SK-N-SH (cell line): Measurements from ENCODE around the gene MS4A18. TPM values are rescaled to one million over a fixed set of nuclear protein-coding genes. Genes with fewer than 3 reads are reported as not detected.

ENCODE experiments used
- CTCF ChIA-PET: fragments of 300-600, 350-600 bp; formaldehyde crosslinking; extraction: SDS; loops from one replicate; lab custom pipeline; 2021; lab: Yijun Ruan, JAX
- POLR2A ChIA-PET: fragments of 350-600 bp; sonication (Branson Sonifier 250); formaldehyde crosslinking; extraction: SDS; loops from one replicate; lab custom pipeline; 2020; ENCODE audit warnings: antibody characterized with exemption, inconsistent platforms; lab: Yijun Ruan, JAX
- DNase-seq: peaks from one replicate; pipeline ENCODE4 v3.0.0; 2012
- H2AFZ ChIP-seq: fragments of 200-600 bp; sonication (generic); 2 replicates; pipeline ENCODE4 v1.8.1; 2016; ENCODE audit warnings: antibody characterized with exemption, mild to moderate bottlenecking, low read depth
- H3F3A ChIP-seq: fragments of 200-600 bp; sonication (generic); replicated peaks from 2 replicates; pipeline ENCODE3; 2016; ENCODE audit warnings: antibody characterized with exemption, mild to moderate bottlenecking; ENCODE audit not compliant: insufficient read depth
- H3K27ac ChIP-seq, 2 experiments: fragments of 200-500 bp in 1 of 2; fragments of 200-600 bp in 1 of 2; sonication (Bioruptor generic) in 1 of 2; sonication (generic), shearing (Covaris generic) in 1 of 2; 2 replicates each; pipeline versions ENCODE4 v1.5.1 to v1.6.1; 2014 to 2016; ENCODE audit warnings: low read depth in 2 of 2, inconsistent platforms in 1 of 2, low read length in 1 of 2, mild to moderate bottlenecking in 1 of 2, mixed read lengths in 1 of 2
- H3K27me3 ChIP-seq: fragments of 200-600 bp; sonication (generic), shearing (Covaris generic); 2 replicates; pipeline ENCODE4 v1.6.1; 2016; ENCODE audit warnings: mixed run types; ENCODE audit not compliant: insufficient read depth
- H3K36me3 ChIP-seq, 2 experiments: fragments of 200-500 bp in 1 of 2; fragments of 200-600 bp in 1 of 2; sonication (Bioruptor generic) in 1 of 2; sonication (generic) in 1 of 2; replicated peaks in 1 of 2; 2 replicates each; pipeline versions ENCODE3 to v1.5.1; 2014 to 2016; ENCODE audit warnings: low read length in 1 of 2, mild to moderate bottlenecking in 1 of 2; ENCODE audit not compliant: insufficient read depth in 2 of 2, control insufficient read depth in 1 of 2
- H3K4me1 ChIP-seq, 2 experiments: fragments of 200-500 bp in 1 of 2; fragments of 200-600 bp in 1 of 2; sonication (Bioruptor generic) in 1 of 2; sonication (generic), shearing (Covaris generic) in 1 of 2; 2 replicates each; pipeline versions ENCODE4 v1.5.1 to v1.6.1; 2014 to 2016; ENCODE audit warnings: low read depth in 1 of 2, low read length in 1 of 2, mixed run types in 1 of 2; ENCODE audit not compliant: insufficient read depth in 2 of 2, control insufficient read depth in 1 of 2
- H3K4me2 ChIP-seq: fragments of 200-600 bp; sonication (generic), shearing (Covaris generic); 2 replicates; pipeline ENCODE4 v1.6.1; 2017; ENCODE audit warnings: mixed run types
- H3K4me3 ChIP-seq, 2 experiments: fragments of 200-500 bp in 1 of 2; fragments of 200-600 bp in 1 of 2; sonication (Bioruptor generic) in 1 of 2; sonication (generic), shearing (Covaris generic) in 1 of 2; 2 replicates each; pipeline versions ENCODE4 v1.5.1 to v1.8.1; 2014 to 2016; ENCODE audit warnings: low read depth in 2 of 2, inconsistent platforms in 1 of 2, low read length in 1 of 2, mild to moderate bottlenecking in 1 of 2, mixed read lengths in 1 of 2, moderate library complexity in 1 of 2
- H3K79me2 ChIP-seq: fragments of 200-600 bp; sonication (generic); 2 replicates; pipeline ENCODE4 v1.8.1; 2017; ENCODE audit warnings: mild to moderate bottlenecking; ENCODE audit not compliant: insufficient read depth
- H3K9ac ChIP-seq: fragments of 200-600 bp; sonication (generic); 2 replicates; pipeline ENCODE4 v1.6.1; 2017; ENCODE audit warnings: mixed run types
- H3K9me2 ChIP-seq: fragments of 200-600 bp; sonication (generic); 2 replicates; pipeline ENCODE4 v1.6.1; 2017; ENCODE audit warnings: mixed run types
- H3K9me3 ChIP-seq: fragments of 200-600 bp; sonication (generic); 2 replicates; pipeline ENCODE4 v1.6.1; 2017; ENCODE audit warnings: mixed run types, mild to moderate bottlenecking, moderate library complexity
- H4K20me1 ChIP-seq: fragments of 200-600 bp; sonication (generic); 2 replicates; pipeline ENCODE4 v1.6.1; 2017; ENCODE audit warnings: mild to moderate bottlenecking, mixed run types; ENCODE audit not compliant: insufficient read depth
- EP300 ChIP-seq, 2 experiments: IDR thresholded peaks; 2 replicates each; pipeline versions ENCODE4 v1.4.0 to v1.6.1; 2012; ENCODE audit warnings: borderline replicate concordance in 1 of 2, low read depth in 1 of 2, low read length in 1 of 2
- EZH2phosphoT487 ChIP-seq: fragments of 200-600 bp; sonication (generic); IDR thresholded peaks from 2 replicates; pipeline ENCODE4 v1.6.1; 2017; ENCODE audit warnings: low read depth, mixed run types, mild to moderate bottlenecking, antibody characterized with exemption, moderate library complexity, borderline replicate concordance
- FOSL2 ChIP-seq: IDR thresholded peaks from 2 replicates; pipeline ENCODE4 v1.4.0; 2012; ENCODE audit warnings: low read depth, mild to moderate bottlenecking, moderate library complexity, borderline replicate concordance
- FOXJ3 ChIP-seq: sonication (generic); formaldehyde crosslinking; IDR thresholded peaks from 2 replicates; pipeline ENCODE4 v1.5.1; 2020; ENCODE audit warnings: mild to moderate bottlenecking, missing genetic modification reagents
- GATA2 ChIP-seq: sonication (generic); formaldehyde crosslinking; IDR thresholded peaks from 2 replicates; pipeline ENCODE4 v1.5.0; 2020; ENCODE audit warnings: mild to moderate bottlenecking, missing genetic modification reagents
- NFIC ChIP-seq: IDR thresholded peaks from 2 replicates; pipeline ENCODE4 v1.4.0; 2012; ENCODE audit warnings: borderline replicate concordance
- NRF1 ChIP-seq: IDR thresholded peaks from 2 replicates; pipeline ENCODE4 v1.6.1; 2012; ENCODE audit warnings: low read depth, mild to moderate bottlenecking, low read length
- POLR2AphosphoS5 ChIP-seq: IDR thresholded peaks from 2 replicates; pipeline ENCODE4 v1.6.1; 2012; ENCODE audit warnings: low read depth, low read length
- RFX5 ChIP-seq: IDR thresholded peaks from 2 replicates; pipeline ENCODE4 v1.6.1; 2012; ENCODE audit warnings: mild to moderate bottlenecking, improper control_type of control experiment, low read length
- RXRA ChIP-seq: IDR thresholded peaks from 2 replicates; pipeline ENCODE4 v1.4.0; 2012; ENCODE audit warnings: low read depth, mild to moderate bottlenecking, borderline replicate concordance
- SIN3A ChIP-seq: IDR thresholded peaks from 2 replicates; pipeline ENCODE4 v1.6.1; 2012; ENCODE audit warnings: low read depth, mild to moderate bottlenecking, low read length, moderate library complexity, borderline replicate concordance
- SMC3 ChIP-seq: IDR thresholded peaks from 2 replicates; pipeline ENCODE4 v1.6.1; 2012; ENCODE audit warnings: low read depth, low read length, improper control_type of control experiment
- TAF1 ChIP-seq: IDR thresholded peaks from 2 replicates; pipeline ENCODE4 v1.6.1; 2012; ENCODE audit warnings: low read depth, mild to moderate bottlenecking, low read length, moderate library complexity, borderline replicate concordance
- TCF12 ChIP-seq: IDR thresholded peaks from 2 replicates; pipeline ENCODE4 v1.4.0; 2012
- WGBS: methylation state at CpG from one replicate; pipeline ENCODE4 v1.1.6; 2017; ENCODE audit warnings: low lambda C conversion rate; 5-methylcytosine and 5-hydroxymethylcytosine counted together
- polyA plus RNA-seq, 3 experiments: library from polyadenylated mRNA; depleted of rRNA; stranded (reverse); fragments of >200 nt; gene quantifications; 2 replicates each; pipeline ENCODE4 v1.2.3, GENCODE V29; 2012
- TF ChIP-seq, protein P1 (sequence below): IDR thresholded peaks from 2 replicates; pipeline ENCODE4 v1.6.1; 2012; ENCODE audit warnings: mild to moderate bottlenecking, low read depth, low read length, moderate library complexity
- TF ChIP-seq, protein P2 (sequence below): fragments of 150-350 bp; IDR thresholded peaks from 2 replicates; pipeline ENCODE4 v1.6.1; 2017; ENCODE audit warnings: antibody characterized with exemption, low read length, low read depth, borderline replicate concordance
- TF ChIP-seq, protein P3 (sequence below): fragments of 200-600 bp; sonication (generic); IDR thresholded peaks from 2 replicates; pipeline ENCODE4 v1.6.1; 2017; ENCODE audit warnings: antibody characterized with exemption, mild to moderate bottlenecking, moderate library complexity
- TF ChIP-seq, protein P4 (sequence below): IDR thresholded peaks from 2 replicates; pipeline ENCODE4; 2012
- TF ChIP-seq, protein P5 (sequence below): IDR thresholded peaks from 2 replicates; pipeline ENCODE4 v1.4.0; 2012; ENCODE audit warnings: low read depth, borderline replicate concordance

Gene MS4A18
- polyA plus RNA-seq, 1 of the 3 experiments (the other 2 are of a cell fraction): not detected

DNA sequence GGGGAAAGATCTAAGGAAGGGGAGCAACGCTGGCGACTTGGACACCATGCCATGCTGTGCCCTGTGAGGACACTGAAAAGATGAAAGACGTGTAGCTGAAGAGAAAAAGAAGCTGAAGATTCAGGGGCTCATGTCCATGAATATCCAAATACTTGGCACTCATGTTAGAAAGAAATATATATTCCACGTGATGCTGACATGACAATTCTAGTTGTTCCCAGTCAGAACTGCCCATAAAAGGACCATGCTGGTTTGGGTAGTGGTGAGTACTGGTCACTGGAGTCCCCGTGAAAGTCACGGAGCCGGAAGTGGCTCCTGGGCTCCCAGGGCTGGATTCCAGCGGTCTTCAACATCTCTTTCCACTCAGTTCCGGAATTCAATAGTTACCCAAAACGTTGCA lies 42.0 kb downstream of the MS4A18 start:
- H3K4me2 ChIP-seq: no peak overlapping the region
- H3K9ac ChIP-seq: no peak overlapping the region
- H3K4me1 ChIP-seq: no peaks in the 10 kb centered on the region; a peak in 1 of 4 replicates
- no peak overlapping the region for H2AFZ ChIP-seq
- POLR2A ChIA-PET: no interaction called here
- no peaks in the 10 kb centered on the region for H3F3A ChIP-seq
- H3K27ac ChIP-seq: no peak overlapping the region
- CTCF ChIA-PET: interaction anchor here (0.8 to 2.1 kb wide), 3 partner anchors 9 to 11 kb away, joined by 3 to 16 read pairs (median 5); partner anchors contain the start of gene MS4A15
- TF ChIP-seq POLR2AphosphoS5 (no peak), SMC3 (no peak), NFIC (no peak), TCF12 (no peak), NRF1 (no peak), FOXJ3 (no peak), FOSL2 (no peak), EZH2phosphoT487 (no peak), TAF1 (no peak), RXRA (no peak), RFX5 (no peak), SIN3A (no peak), EP300 (IDR thresholded peaks at IDR 0.05; ENCODE audit: borderline replicate concordance in 1 of 2, low read depth in 1 of 2, low read length in 1 of 2) (no peak), GATA2 (CRISPR knock-in tag) (no peak)
- TF ChIP-seq, protein P1, sequence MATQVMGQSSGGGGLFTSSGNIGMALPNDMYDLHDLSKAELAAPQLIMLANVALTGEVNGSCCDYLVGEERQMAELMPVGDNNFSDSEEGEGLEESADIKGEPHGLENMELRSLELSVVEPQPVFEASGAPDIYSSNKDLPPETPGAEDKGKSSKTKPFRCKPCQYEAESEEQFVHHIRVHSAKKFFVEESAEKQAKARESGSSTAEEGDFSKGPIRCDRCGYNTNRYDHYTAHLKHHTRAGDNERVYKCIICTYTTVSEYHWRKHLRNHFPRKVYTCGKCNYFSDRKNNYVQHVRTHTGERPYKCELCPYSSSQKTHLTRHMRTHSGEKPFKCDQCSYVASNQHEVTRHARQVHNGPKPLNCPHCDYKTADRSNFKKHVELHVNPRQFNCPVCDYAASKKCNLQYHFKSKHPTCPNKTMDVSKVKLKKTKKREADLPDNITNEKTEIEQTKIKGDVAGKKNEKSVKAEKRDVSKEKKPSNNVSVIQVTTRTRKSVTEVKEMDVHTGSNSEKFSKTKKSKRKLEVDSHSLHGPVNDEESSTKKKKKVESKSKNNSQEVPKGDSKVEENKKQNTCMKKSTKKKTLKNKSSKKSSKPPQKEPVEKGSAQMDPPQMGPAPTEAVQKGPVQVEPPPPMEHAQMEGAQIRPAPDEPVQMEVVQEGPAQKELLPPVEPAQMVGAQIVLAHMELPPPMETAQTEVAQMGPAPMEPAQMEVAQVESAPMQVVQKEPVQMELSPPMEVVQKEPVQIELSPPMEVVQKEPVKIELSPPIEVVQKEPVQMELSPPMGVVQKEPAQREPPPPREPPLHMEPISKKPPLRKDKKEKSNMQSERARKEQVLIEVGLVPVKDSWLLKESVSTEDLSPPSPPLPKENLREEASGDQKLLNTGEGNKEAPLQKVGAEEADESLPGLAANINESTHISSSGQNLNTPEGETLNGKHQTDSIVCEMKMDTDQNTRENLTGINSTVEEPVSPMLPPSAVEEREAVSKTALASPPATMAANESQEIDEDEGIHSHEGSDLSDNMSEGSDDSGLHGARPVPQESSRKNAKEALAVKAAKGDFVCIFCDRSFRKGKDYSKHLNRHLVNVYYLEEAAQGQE: no peak
- TF ChIP-seq, protein P2, sequence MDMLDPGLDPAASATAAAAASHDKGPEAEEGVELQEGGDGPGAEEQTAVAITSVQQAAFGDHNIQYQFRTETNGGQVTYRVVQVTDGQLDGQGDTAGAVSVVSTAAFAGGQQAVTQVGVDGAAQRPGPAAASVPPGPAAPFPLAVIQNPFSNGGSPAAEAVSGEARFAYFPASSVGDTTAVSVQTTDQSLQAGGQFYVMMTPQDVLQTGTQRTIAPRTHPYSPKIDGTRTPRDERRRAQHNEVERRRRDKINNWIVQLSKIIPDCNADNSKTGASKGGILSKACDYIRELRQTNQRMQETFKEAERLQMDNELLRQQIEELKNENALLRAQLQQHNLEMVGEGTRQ: no peak
- TF ChIP-seq, protein P3, sequence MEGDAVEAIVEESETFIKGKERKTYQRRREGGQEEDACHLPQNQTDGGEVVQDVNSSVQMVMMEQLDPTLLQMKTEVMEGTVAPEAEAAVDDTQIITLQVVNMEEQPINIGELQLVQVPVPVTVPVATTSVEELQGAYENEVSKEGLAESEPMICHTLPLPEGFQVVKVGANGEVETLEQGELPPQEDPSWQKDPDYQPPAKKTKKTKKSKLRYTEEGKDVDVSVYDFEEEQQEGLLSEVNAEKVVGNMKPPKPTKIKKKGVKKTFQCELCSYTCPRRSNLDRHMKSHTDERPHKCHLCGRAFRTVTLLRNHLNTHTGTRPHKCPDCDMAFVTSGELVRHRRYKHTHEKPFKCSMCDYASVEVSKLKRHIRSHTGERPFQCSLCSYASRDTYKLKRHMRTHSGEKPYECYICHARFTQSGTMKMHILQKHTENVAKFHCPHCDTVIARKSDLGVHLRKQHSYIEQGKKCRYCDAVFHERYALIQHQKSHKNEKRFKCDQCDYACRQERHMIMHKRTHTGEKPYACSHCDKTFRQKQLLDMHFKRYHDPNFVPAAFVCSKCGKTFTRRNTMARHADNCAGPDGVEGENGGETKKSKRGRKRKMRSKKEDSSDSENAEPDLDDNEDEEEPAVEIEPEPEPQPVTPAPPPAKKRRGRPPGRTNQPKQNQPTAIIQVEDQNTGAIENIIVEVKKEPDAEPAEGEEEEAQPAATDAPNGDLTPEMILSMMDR: no peak
- TF ChIP-seq, protein P4, sequence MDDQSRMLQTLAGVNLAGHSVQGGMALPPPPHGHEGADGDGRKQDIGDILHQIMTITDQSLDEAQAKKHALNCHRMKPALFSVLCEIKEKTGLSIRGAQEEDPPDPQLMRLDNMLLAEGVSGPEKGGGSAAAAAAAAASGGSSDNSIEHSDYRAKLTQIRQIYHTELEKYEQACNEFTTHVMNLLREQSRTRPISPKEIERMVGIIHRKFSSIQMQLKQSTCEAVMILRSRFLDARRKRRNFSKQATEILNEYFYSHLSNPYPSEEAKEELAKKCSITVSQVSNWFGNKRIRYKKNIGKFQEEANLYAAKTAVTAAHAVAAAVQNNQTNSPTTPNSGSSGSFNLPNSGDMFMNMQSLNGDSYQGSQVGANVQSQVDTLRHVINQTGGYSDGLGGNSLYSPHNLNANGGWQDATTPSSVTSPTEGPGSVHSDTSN: no peak
- TF ChIP-seq, protein P5, sequence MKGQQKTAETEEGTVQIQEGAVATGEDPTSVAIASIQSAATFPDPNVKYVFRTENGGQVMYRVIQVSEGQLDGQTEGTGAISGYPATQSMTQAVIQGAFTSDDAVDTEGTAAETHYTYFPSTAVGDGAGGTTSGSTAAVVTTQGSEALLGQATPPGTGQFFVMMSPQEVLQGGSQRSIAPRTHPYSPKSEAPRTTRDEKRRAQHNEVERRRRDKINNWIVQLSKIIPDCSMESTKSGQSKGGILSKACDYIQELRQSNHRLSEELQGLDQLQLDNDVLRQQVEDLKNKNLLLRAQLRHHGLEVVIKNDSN: no peak
- no peaks in the 10 kb centered on the region for H3K9me2 ChIP-seq
- DNase-seq: no peak
- no peak overlapping the region for H3K4me3 ChIP-seq
- no peaks in the 10 kb centered on the region for H3K9me3 ChIP-seq
- peaks cover 40% of the 10 kb centered on the region for H3K27me3 ChIP-seq
- H4K20me1 ChIP-seq: no peaks in the 10 kb centered on the region
- H3K79me2 ChIP-seq: no peaks in the 10 kb centered on the region
- H3K36me3 ChIP-seq: no peaks in the 10 kb centered on the region
- WGBS: 13% methylated on average over 10 of the region's 10 CpGs
